Measurements from ENCODE around the gene TRIM6.

TRIM6 gene

DNA sequence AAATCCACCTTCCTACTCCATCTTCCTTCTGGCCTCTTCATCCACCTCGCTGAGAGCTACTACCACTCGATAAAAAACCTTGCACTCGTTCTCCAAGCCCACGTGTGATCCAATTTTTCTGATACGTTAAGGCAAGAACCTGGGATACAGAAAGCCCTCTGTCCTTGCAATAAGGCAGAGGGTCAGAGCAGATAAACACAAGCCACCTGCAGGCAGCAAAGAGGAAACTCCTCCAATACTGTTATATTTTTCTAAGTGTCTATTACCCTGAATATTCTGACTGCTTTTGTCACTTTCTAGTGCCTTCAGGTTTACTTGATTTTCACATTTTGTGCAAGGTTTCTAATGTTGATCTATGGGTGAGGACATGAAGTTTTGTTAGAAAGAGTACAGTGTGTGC lies 61.9 kb downstream of the TRIM6 start:
- intact Hi-C loops (cut with DNase I), result no loop called here
- no peak for DNase-seq
